AG09319 (cell line): Measurements from ENCODE around the gene CEP164.
"Not testable (repeated sequence)": the region's sequence is repeated elsewhere in the genome, so short reads cannot be mapped to it uniquely, and the experiment has no call there.

ENCODE experiments used
- DNase-seq: peaks from one replicate; pipeline ENCODE4 v3.0.0-alpha.2; 2010; ENCODE audit warnings: low read depth; ENCODE audit errors: extremely low read depth
- TF ChIP-seq, protein P1 (sequence below): IDR thresholded peaks from 2 replicates; pipeline ENCODE4 v1.5.1; 2011; ENCODE audit warnings: low read depth, mild to moderate bottlenecking, inconsistent platforms, low read length, moderate library complexity

The CEP164 gene

DNA sequence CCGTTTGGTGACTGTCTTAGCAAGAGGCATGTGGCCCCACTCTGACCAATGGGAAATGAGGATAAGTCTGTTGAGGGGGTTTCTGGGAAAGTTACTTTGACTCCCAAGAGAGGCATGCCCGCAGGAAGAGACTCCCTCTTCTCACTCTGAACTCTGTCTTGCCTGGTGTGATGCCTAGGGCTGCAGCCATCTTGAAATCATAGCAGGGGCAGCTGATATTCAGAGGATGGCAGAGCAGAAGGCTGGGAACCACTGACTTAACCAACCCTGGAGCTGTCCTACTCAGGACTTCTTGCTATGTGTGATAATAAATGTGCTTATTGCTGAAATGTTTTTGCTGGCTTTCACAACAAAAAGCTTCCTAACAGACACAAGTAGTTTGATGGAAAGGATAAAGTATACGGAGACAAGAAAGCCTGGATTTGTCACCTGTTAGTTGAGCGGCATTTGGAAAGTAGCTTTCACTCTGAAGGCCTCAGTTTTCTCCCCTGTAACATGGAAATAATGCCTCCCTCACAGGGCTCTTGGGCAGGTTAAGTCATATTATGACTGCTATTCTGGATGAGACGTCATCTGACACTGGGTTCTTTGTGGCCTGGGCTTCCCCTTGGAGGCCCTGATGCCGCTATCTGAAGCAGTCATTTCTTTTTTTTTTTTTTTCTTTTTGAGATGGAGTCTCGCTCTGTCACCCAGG lies 128.5 kb downstream of the CEP164 start:
- DNase-seq, result no peak
- TF ChIP-seq, protein P1, sequence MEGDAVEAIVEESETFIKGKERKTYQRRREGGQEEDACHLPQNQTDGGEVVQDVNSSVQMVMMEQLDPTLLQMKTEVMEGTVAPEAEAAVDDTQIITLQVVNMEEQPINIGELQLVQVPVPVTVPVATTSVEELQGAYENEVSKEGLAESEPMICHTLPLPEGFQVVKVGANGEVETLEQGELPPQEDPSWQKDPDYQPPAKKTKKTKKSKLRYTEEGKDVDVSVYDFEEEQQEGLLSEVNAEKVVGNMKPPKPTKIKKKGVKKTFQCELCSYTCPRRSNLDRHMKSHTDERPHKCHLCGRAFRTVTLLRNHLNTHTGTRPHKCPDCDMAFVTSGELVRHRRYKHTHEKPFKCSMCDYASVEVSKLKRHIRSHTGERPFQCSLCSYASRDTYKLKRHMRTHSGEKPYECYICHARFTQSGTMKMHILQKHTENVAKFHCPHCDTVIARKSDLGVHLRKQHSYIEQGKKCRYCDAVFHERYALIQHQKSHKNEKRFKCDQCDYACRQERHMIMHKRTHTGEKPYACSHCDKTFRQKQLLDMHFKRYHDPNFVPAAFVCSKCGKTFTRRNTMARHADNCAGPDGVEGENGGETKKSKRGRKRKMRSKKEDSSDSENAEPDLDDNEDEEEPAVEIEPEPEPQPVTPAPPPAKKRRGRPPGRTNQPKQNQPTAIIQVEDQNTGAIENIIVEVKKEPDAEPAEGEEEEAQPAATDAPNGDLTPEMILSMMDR, result no peak

GRCh38 chr11:117456721-117457029 lies 129.0 kb downstream of the CEP164 start:
- DNase-seq, result not testable (repeated sequence)

DNA sequence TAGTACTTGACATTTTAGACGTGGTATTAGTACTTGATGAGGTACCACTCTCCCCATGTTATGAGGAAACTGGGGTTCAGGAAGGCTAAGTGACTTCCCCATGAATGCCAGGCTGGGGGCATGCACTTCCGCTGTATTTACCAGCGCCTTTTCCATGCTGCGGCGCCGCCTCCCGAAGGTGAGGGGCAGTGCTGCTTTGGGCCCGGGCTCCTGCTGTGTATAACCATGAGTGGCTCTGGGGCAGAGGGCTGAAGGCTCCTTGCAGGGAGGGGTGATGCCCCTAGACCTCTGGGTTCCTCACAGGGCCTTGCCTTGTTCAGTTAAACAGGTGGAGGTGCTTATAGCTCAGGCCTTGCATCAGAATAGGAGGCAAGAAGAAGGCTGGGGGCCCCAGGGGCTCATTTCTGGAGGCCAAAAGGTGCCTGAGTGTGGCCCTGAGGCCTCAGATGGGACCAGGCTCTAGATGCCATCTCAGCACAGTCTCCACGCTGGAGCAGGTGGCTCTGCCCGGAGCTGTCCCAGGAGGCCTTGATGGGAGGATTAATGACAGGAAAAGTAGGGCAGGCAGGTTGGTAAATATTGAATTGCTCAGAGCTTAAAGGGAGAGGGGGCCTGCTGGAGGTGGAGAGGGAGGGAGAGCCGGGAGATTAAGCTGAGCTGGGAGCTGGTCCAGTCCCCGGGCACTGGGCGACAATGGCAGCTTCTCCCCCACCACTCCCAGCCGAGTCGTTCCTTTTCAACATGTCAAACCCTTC lies 129.6 kb downstream of the CEP164 start:
- TF ChIP-seq, protein P1, result no peak
- DNase-seq, result no peak

- DNase-seq, result no peak
- TF ChIP-seq, protein P1, result no peak
These were observed 130.2 kb downstream of the CEP164 start for GRCh38 chr11:117457835-117458234.

DNA sequence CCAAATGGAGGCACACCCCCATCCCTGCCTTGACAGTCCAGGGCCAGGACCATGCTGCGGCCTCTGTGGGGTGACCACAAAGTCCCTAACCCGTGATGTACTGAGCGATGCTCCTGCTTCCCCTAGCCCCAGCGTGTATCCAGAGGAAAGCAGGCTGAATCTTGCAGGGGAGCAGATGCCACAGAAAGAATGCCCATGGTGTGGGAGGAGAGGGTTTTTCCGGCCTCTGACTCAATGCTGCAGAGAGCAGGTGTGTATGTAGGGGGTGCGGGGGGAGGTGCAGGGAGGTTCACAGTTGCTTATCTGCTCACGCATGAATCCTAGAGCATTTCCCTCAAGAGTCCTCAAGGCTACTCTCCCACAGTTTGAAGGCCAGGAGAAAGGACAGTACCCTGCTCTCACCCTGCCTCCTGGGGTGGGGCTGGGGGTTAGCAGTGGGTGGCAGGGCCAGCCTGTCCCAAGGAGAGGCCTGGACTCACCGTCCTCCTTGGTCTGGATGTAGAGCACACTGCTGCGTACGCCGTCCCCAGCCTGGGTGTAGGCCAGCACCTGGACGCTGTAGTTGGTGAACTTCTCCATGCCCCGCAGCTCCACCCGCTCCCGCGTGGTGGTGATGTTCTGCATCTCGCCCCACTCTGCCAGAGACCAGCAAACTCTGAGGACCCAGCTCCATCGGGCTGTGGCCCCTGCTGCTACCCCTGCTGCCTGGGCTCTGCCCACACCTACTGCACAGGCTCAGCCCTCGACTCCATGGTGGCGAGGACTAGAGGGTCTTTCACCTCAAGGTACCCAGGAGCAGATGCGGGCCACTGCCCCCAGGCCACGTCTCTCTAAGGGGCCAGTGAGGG lies 130.8 kb downstream of the CEP164 start:
- TF ChIP-seq, protein P1, result no peak
- DNase-seq, result no peak

DNA sequence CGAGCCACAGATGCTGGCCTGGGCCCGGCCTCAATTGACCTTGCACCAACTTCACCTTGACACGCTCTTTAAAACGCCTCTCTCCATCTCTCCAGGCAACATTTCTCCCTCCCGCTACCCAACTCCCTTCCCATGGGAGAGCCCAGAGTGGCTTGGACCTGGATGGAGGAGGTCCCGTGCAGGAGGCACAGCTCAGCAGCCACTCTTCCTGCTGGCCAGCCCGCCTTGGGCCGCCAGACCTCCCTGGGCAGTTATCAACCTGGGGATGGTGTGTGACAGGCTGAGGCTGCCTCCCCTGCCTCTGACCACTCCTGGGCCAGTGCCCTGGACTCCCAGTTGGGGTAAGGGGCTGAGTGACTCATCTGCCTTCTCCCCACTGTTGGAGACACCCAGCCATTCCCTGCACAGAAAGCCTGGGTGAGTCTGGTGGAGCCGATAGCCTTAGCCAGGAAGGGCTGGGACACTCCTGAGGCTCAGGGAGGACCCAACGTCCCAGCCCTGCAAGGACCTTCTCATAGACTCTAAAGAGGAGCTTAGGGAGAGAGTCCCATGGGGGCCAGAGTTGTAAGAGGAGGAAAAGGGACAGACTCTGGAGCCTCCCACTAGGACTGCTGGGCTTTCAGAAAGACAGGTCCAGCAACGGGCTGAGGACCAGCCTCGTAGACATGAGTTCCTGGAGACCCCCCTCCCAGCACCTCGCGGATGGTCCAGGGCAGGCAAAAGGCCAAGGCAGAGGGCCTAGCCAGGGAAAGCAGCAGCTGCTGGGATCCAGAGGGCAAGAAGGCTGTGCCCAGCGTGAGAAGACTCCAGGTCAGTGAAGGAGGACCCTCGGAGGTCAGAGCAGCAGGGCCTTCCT lies 131.7 kb downstream of the CEP164 start:
- DNase-seq, result no peak
- TF ChIP-seq, protein P1, result no peak

GRCh38 chr11:117459979-117460300 lies 132.3 kb downstream of the CEP164 start:
- DNase-seq, result no peak
- TF ChIP-seq, protein P1, result no peak
